ENCODE results near the gene IRAK3. TPM values are rescaled to one million over a fixed set of nuclear protein-coding genes. Genes with fewer than 3 reads are reported as not detected.

Gene IRAK3
- total and polyA plus RNA-seq, 2 donors (not counting 1 experiment from before 2014, with no cell fraction given) = 3.9 to 4.3 TPM

- H4K20me1 ChIP-seq (ENCODE audit: control insufficient read depth, insufficient read depth, low read length, poor library complexity, severe bottlenecking) = no peaks in the 10 kb centered on the region
- peaks cover 0 to 33% (median 6%) of the 10 kb centered on the region in 4 experiments for H3K27me3 ChIP-seq (replicated peaks in 1 of 4; ENCODE audit: control extremely low read depth in 1 of 4, control insufficient read depth in 3 of 4, insufficient read depth in 4 of 4, low read length in 3 of 4)
- no peak for TF ChIP-seq EZH2 (IDR thresholded peaks at IDR 0.05; ENCODE audit: borderline replicate concordance, insufficient read depth, low read depth, low read length, poor library complexity, severe bottlenecking)
- TF ChIP-seq CTCF (IDR thresholded peaks at IDR 0.05) = no peak
- 43% methylated on average over 2 of the region's 2 CpGs for WGBS (ENCODE audit: insufficient coverage)
- H2AFZ ChIP-seq (ENCODE audit: insufficient read depth, low read depth, low read length, poor library complexity, severe bottlenecking) = peak overlapping the region; percentile 34
- DNase-seq (no peak), ATAC-seq (ENCODE audit: low read depth) (no peak)
- CTCF ChIA-PET = no interaction called here
- Mint-ChIP-seq H3K9me3 (ENCODE audit: insufficient read depth) (peaks cover 7% of the 10 kb centered on the region), H3K4me1 (peaks cover 32% of the 10 kb centered on the region), H3K27me3 (peaks cover 60% of the 10 kb centered on the region), H3K27ac (peak overlapping the region; percentile 64), H3K4me3 (peak overlapping the region; percentile 61)
- H3K4me3 ChIP-seq (ENCODE audit: control extremely low read depth in 1 of 5, extremely low read depth in 1 of 5, insufficient read depth in 1 of 5, low read depth in 2 of 5, low read length in 4 of 5) = no peak overlapping the region
- peaks cover 20 to 48% of the 10 kb centered on the region in 2 donors for H3K4me1 ChIP-seq (ENCODE audit: control insufficient read depth in 2 of 2, insufficient read depth in 2 of 2, low read length in 2 of 2)
- intact Hi-C loops (cut with micrococcal nuclease) = loop anchor here (5.0 kb wide), 1 partner anchor 50 kb away; no protein-coding TSS in a partner anchor
- H3K79me2 ChIP-seq (ENCODE audit: control insufficient read depth, insufficient read depth, low read length) = peaks cover 9% of the 10 kb centered on the region
- H3K27ac ChIP-seq (ENCODE audit: low read length in 2 of 2) = peak overlapping the region; percentile 66 to 78
- no peaks in the 10 kb centered on the region for H3K36me3 ChIP-seq (replicated peaks in 1 of 2; ENCODE audit: control extremely low read depth in 1 of 2, control insufficient read depth in 1 of 2, extremely low read depth in 1 of 2, insufficient read depth in 2 of 2, low read length in 1 of 2)
- peaks cover 0 to 10% (median 0%) of the 10 kb centered on the region in 3 donors for H3K9me3 ChIP-seq (ENCODE audit: control extremely low read depth in 1 of 3, control insufficient read depth in 2 of 3, insufficient read depth in 1 of 3, low read length in 2 of 3)
- H3K9ac ChIP-seq (ENCODE audit: low read length) = peak overlapping the region; percentile 1
- POLR2A ChIA-PET = no interaction called here
- peak overlapping the region; percentile 49 for H3K4me2 ChIP-seq (replicated peaks; ENCODE audit: low read depth, low read length, poor library complexity, severe bottlenecking)
Measured at GRCh38 chr12:66187036-66187435, 2.0 kb upstream of the IRAK3 start.

- Histone ChIP-seq H3K4me3 (ENCODE audit: control extremely low read depth in 1 of 5, extremely low read depth in 1 of 5, insufficient read depth in 1 of 5, low read depth in 2 of 5, low read length in 4 of 5) (no peak overlapping the region), H3K36me3 (replicated peaks in 1 of 2; ENCODE audit: control extremely low read depth in 1 of 2, control insufficient read depth in 1 of 2, extremely low read depth in 1 of 2, insufficient read depth in 2 of 2, low read length in 1 of 2) (no peaks in the 10 kb centered on the region), H3K4me1 (ENCODE audit: control insufficient read depth in 2 of 2, insufficient read depth in 2 of 2, low read length in 2 of 2) (peaks cover 20 to 48% of the 10 kb centered on the region in 2 donors), H3K9me3 (ENCODE audit: control extremely low read depth in 1 of 3, control insufficient read depth in 2 of 3, insufficient read depth in 1 of 3, low read length in 2 of 3) (peaks cover 0 to 10% (median 0%) of the 10 kb centered on the region in 3 donors), H3K4me2 (replicated peaks; ENCODE audit: low read depth, low read length, poor library complexity, severe bottlenecking) (peak overlapping the region; percentile 49), H3K27ac (ENCODE audit: low read length in 2 of 2) (peak overlapping the region; percentile 66 to 78), H3K27me3 (replicated peaks in 1 of 4; ENCODE audit: control extremely low read depth in 1 of 4, control insufficient read depth in 3 of 4, insufficient read depth in 4 of 4, low read length in 3 of 4) (peaks cover 0 to 30% (median 3%) of the 10 kb centered on the region in 4 experiments), H4K20me1 (ENCODE audit: control insufficient read depth, insufficient read depth, low read length, poor library complexity, severe bottlenecking) (no peaks in the 10 kb centered on the region), H3K9ac (ENCODE audit: low read length) (no peak overlapping the region), H2AFZ (ENCODE audit: insufficient read depth, low read depth, low read length, poor library complexity, severe bottlenecking) (no peak overlapping the region), H3K79me2 (ENCODE audit: control insufficient read depth, insufficient read depth, low read length) (peaks cover 9% of the 10 kb centered on the region)
- ATAC-seq (ENCODE audit: low read depth) (no peak), DNase-seq (no peak)
- WGBS (ENCODE audit: insufficient coverage) = 100% methylated on average over 1 of the region's 4 CpGs
- ChIA-PET CTCF (no interaction called here), POLR2A (no interaction called here)
- H3K4me1 Mint-ChIP-seq = peaks cover 32% of the 10 kb centered on the region
- no peak overlapping the region for H3K27ac Mint-ChIP-seq
- H3K27me3 Mint-ChIP-seq = peaks cover 53% of the 10 kb centered on the region
- intact Hi-C loops (cut with micrococcal nuclease) = loop anchor here (5.0 kb wide), 1 partner anchor 49 kb away; no protein-coding TSS in a partner anchor
- TF ChIP-seq CTCF (IDR thresholded peaks at IDR 0.05) (no peak), EZH2 (IDR thresholded peaks at IDR 0.05; ENCODE audit: borderline replicate concordance, insufficient read depth, low read depth, low read length, poor library complexity, severe bottlenecking) (no peak)
- peak overlapping the region; percentile 58 for H3K4me3 Mint-ChIP-seq
- H3K9me3 Mint-ChIP-seq (ENCODE audit: insufficient read depth) = peaks cover 7% of the 10 kb centered on the region
Measured at GRCh38 chr12:66187821-66188220, 1.2 kb upstream of the IRAK3 start.

All from B cell (primary cell).